Articular chondrocyte of knee joint (primary cell): ENCODE measurements around the gene NR1I2. TPM values are rescaled to one million over a fixed set of nuclear protein-coding genes. Genes with fewer than 3 reads are reported as not detected.

ENCODE experiments used
- total RNA-seq: library from RNA; depleted of rRNA; stranded (reverse); fragments of >200 nt; gene quantifications from 2 replicates; pipeline ENCODE4 v1.2.3, GENCODE V29; 2012

Gene NR1I2
- 0.11 and 0.13 TPM in 2 replicates for total RNA-seq

GRCh38 chr3:119781330-119782198 is at the start of gene NR1I2:
Gene NR1I2 (plus strand): TSS chr3:119782101.

Other genes starting within 250 kb of the NR1I2 start
- gene CD80, start 222.5 kb upstream of the NR1I2 start, total RNA-seq: 0.32 TPM in 1 of 2 replicates, not detected in the other
- gene ADPRH, start 202.6 kb upstream of the NR1I2 start, total RNA-seq: 3.5 and 6.2 TPM in 2 replicates
- gene PLA1A, start 184.2 kb upstream of the NR1I2 start, total RNA-seq: 0.32 TPM in 1 of 2 replicates, not detected in the other
- 0.65 and 1.3 TPM in 2 replicates for gene POPDC2, start 121.5 kb upstream of the NR1I2 start, total RNA-seq
- gene COX17, start 104.7 kb upstream of the NR1I2 start, total RNA-seq: 7.4 and 9.0 TPM in 2 replicates
- 1.3 and 1.4 TPM in 2 replicates for gene CFAP91, start 79.1 kb upstream of the NR1I2 start, total RNA-seq